ENCODE results near the gene TBC1D16. TPM values are rescaled to one million over a fixed set of nuclear protein-coding genes. Genes with fewer than 3 reads are reported as not detected.

The TBC1D16 gene
- total and polyA plus RNA-seq, 11 donors, result 5.3 to 22.1 (median 17.4) TPM

DNA sequence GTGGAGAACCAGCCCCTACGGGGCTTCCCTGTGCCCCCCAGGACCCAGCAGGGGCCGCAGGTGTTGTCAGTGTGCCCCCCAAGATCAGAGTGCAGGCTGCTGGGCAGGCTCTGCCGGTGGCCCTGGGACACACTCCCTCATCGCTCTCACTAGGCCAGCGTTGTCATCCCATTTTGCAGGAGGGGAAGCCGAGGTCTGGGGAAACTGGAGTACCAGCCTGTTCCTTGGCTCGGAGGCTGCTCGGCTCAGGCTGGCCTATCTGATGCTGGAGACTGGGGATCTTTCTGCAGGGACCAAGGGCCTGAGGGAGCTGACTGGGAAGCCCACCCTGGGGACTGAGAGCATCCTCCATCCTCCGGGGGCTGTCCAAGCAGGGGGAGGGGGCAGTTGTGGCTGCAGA lies 122.2 kb downstream of the TBC1D16 start:
- TF ChIP-seq POLR2A (IDR thresholded peaks at IDR 0.05), result no peak
- TF ChIP-seq, protein P1, sequence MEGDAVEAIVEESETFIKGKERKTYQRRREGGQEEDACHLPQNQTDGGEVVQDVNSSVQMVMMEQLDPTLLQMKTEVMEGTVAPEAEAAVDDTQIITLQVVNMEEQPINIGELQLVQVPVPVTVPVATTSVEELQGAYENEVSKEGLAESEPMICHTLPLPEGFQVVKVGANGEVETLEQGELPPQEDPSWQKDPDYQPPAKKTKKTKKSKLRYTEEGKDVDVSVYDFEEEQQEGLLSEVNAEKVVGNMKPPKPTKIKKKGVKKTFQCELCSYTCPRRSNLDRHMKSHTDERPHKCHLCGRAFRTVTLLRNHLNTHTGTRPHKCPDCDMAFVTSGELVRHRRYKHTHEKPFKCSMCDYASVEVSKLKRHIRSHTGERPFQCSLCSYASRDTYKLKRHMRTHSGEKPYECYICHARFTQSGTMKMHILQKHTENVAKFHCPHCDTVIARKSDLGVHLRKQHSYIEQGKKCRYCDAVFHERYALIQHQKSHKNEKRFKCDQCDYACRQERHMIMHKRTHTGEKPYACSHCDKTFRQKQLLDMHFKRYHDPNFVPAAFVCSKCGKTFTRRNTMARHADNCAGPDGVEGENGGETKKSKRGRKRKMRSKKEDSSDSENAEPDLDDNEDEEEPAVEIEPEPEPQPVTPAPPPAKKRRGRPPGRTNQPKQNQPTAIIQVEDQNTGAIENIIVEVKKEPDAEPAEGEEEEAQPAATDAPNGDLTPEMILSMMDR (IDR thresholded peaks at IDR 0.05), result no peak
- DNase-seq (no peak), ATAC-seq (no peak)
- peaks cover 0 to 20% (median 3%) of the 10 kb centered on the region in 9 donors for H3K27me3 ChIP-seq
- intact Hi-C loops (cut with DNase I), result loop anchor here in 6 of 10 donors (5.0 to 10.0 kb wide), 5 partner anchors 66 to 169 kb away; partner anchors contain the start of gene CBX8 (in 1 of the 6)
- no peak overlapping the region for H3K27ac ChIP-seq
- H3K9me3 ChIP-seq, result no peaks in the 10 kb centered on the region
- 73 to 90% (median 88%) methylated on average over 5 to 9 of the region's 9 CpGs for WGBS, 4 donors
- H3K4me3 ChIP-seq, result no peak overlapping the region
- H3K4me1 ChIP-seq, result peaks cover 0 to 15% (median 0%) of the 10 kb centered on the region in 12 donors
- H3K36me3 ChIP-seq, result no peaks in the 10 kb centered on the region

DNA sequence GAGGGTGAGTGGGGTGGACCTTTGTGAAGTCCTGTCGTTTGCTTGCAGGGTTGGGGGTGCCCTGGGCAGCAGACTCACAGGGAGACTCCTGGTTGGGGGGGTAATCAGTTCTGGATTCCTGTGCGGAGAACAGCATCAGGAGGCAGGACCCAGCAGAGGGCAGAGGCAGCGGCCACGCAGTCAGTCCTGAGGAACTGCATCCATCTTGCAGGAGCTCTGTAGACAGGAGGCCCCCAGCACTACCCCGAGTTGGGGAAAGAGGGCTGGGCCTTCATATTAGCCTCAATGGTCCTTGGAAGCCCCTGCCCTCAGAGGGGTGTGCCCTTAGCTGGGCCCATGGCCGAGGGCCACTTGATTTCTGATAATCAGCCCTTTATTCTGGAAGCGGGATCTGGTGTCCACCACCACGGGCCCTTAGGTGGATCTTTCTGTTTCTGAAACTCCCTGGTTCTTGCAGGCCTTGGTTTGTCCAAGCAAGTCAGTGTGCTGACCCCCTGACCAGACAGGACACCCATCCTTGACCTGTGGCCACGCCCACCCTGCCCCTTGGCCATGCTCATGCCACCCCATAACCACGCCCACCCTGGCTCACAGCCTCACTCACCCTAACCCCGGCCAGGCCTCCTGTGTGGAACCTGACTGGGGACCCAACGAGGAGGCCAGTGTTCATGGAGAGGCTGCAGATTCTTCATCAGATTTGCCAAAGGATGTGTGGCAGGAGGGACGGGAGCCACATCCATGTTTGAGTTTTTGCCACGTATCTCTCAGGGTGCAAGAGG lies 122.9 kb downstream of the TBC1D16 start:
- Histone ChIP-seq H3K4me1 (peaks cover 0 to 14% (median 0%) of the 10 kb centered on the region in 12 donors), H3K27me3 (peaks cover 0 to 19% (median 3%) of the 10 kb centered on the region in 9 donors), H3K27ac (no peak overlapping the region), H3K4me3 (no peak overlapping the region), H3K9me3 (no peaks in the 10 kb centered on the region), H3K36me3 (no peaks in the 10 kb centered on the region)
- intact Hi-C loops (cut with DNase I), result loop anchor here in 6 of 10 donors (5.0 to 10.0 kb wide), 5 partner anchors 65 to 168 kb away; partner anchors contain the start of gene CBX8 (in 1 of the 6)
- TF ChIP-seq, protein P1 (IDR thresholded peaks at IDR 0.05), result no peak
- TF ChIP-seq POLR2A (IDR thresholded peaks at IDR 0.05), result no peak
- ATAC-seq (no peak), DNase-seq (no peak)
- 91 to 95% (median 92%) methylated on average over 13 to 14 of the region's 14 CpGs for WGBS, 4 donors

DNA sequence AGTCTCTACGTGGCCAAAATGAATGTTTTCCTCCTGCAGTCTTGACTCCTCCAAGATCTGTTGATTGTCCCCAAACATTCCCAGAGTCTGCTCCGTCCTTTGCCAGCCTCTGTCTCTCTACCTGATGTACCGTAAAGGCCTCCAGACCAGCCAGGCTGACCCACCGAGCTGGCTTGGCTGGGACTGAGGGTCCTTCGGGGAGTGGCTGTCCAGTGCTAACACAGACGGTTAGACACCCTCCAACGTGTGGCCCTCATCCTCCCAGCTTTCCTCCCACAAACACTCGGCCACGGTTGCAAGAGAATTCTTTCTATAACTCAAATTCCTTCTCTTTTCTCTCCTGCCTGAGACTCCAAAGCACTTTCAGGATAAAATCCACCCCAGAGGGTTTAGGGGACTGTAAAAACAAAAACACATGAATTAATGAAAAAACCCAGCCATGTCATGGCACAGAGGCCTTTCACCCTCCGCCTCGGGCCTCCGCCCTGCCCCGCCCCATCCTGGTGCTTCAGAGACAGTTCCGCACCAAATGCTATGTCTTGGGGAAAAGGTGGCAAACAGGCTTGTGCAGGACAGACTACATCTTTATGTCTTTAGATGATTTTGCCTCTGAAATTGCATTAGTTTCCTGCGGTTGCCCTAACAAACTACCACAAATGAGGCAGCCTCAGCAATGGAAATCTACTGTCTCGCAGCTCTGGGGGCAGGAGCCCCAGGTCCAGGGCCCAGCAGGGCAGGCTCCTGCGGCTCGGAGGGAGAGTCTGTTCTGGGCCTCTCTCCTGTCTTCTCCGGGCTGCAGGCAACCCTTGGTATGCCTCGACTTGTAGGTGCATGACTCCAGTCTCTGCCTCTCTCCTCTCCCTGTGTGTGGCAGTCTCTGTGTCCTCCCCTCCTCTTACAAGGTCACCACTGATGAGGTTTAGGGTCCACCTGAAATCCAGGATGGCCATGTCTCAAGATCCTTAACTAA lies 124.0 kb downstream of the TBC1D16 start:
- H3K9me3 ChIP-seq, result no peaks in the 10 kb centered on the region
- no peak overlapping the region for H3K27ac ChIP-seq
- intact Hi-C loops (cut with DNase I), result loop anchor here in 6 of 10 donors (5.0 to 10.0 kb wide), 5 partner anchors 64 to 167 kb away; partner anchors contain the start of gene CBX8 (in 1 of the 6)
- WGBS, 4 donors, result 86 to 89% (median 88%) methylated on average over 17 to 20 of the region's 20 CpGs
- no peaks in the 10 kb centered on the region for H3K36me3 ChIP-seq
- H3K4me1 ChIP-seq, result peaks cover 0 to 14% (median 0%) of the 10 kb centered on the region in 12 donors
- TF ChIP-seq, protein P1 (IDR thresholded peaks at IDR 0.05), result no peak
- TF ChIP-seq POLR2A (IDR thresholded peaks at IDR 0.05), result no peak
- DNase-seq (no peak), ATAC-seq (no peak)
- no peak overlapping the region for H3K4me3 ChIP-seq
- peaks cover 0 to 15% (median 3%) of the 10 kb centered on the region in 9 donors for H3K27me3 ChIP-seq
